ENCODE measurements around the gene GRXCR1. TPM values are rescaled to one million over a fixed set of nuclear protein-coding genes. Genes with fewer than 3 reads are reported as not detected.

GRXCR1 gene
- total RNA-seq, 1 donor from 2014 or later = not detected

DNA sequence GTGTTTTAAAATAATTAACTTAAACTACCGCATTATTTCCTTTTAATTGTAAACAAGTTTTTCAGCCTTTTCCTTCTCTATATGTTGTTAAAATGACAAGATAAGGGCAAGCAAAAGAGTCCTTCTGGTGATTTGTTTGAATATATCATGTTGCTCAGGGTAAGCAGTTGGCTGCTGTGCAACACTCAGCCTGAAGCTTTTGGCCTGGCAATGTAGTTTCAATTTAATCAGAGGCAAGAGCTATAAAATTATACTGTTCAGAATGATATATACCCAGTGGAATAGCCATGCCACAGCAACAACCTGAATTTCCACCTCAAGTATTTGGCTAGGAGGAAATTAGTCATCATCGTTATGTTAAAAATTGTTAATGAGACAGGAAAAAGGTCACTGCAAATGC is 53.4 kb downstream of the GRXCR1 start:
- Mint-ChIP-seq H3K4me1 (no peaks in the 10 kb centered on the region), H3K27me3 (ENCODE audit: low read depth) (peaks cover 18% of the 10 kb centered on the region), H3K36me3 (ENCODE audit: low read depth) (no peaks in the 10 kb centered on the region), H3K27ac (ENCODE audit: unreplicated experiment) (no peak overlapping the region), H3K9me3 (no peaks in the 10 kb centered on the region), H3K4me3 (no peak overlapping the region)
- no peak for DNase-seq (ENCODE audit: low read depth, low spot score)
- TF ChIP-seq, protein P1, sequence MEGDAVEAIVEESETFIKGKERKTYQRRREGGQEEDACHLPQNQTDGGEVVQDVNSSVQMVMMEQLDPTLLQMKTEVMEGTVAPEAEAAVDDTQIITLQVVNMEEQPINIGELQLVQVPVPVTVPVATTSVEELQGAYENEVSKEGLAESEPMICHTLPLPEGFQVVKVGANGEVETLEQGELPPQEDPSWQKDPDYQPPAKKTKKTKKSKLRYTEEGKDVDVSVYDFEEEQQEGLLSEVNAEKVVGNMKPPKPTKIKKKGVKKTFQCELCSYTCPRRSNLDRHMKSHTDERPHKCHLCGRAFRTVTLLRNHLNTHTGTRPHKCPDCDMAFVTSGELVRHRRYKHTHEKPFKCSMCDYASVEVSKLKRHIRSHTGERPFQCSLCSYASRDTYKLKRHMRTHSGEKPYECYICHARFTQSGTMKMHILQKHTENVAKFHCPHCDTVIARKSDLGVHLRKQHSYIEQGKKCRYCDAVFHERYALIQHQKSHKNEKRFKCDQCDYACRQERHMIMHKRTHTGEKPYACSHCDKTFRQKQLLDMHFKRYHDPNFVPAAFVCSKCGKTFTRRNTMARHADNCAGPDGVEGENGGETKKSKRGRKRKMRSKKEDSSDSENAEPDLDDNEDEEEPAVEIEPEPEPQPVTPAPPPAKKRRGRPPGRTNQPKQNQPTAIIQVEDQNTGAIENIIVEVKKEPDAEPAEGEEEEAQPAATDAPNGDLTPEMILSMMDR (conservative IDR thresholded peaks at IDR 0.05) = no peak

DNA sequence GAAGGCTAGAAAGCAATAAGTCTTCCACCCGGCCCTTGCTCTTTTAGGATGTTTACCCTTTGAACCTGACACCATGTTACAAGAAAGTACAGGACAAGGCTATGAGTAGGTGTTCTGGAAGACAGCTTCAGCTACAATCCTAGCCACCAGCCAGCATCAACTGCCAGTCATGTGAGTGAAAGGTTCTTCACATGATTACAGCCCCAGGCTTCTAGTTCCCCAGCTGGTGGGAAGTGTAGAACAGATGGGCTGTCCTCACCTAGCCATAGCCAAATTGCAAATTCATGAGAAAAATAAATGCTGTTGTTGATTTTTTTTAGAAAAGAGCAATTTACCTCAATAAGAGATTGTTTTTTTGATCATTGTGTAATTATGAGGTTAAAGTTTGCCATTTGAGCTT is 60.8 kb downstream of the GRXCR1 start:
- Mint-ChIP-seq H3K36me3 (ENCODE audit: low read depth) (no peaks in the 10 kb centered on the region), H3K27ac (ENCODE audit: unreplicated experiment) (no peak overlapping the region), H3K27me3 (ENCODE audit: low read depth) (peaks cover 4% of the 10 kb centered on the region), H3K9me3 (no peaks in the 10 kb centered on the region), H3K4me3 (no peak overlapping the region), H3K4me1 (peaks cover 8% of the 10 kb centered on the region)
- DNase-seq (ENCODE audit: low read depth, low spot score) = no peak
- TF ChIP-seq, protein P1 (conservative IDR thresholded peaks at IDR 0.05) = no peak

DNA sequence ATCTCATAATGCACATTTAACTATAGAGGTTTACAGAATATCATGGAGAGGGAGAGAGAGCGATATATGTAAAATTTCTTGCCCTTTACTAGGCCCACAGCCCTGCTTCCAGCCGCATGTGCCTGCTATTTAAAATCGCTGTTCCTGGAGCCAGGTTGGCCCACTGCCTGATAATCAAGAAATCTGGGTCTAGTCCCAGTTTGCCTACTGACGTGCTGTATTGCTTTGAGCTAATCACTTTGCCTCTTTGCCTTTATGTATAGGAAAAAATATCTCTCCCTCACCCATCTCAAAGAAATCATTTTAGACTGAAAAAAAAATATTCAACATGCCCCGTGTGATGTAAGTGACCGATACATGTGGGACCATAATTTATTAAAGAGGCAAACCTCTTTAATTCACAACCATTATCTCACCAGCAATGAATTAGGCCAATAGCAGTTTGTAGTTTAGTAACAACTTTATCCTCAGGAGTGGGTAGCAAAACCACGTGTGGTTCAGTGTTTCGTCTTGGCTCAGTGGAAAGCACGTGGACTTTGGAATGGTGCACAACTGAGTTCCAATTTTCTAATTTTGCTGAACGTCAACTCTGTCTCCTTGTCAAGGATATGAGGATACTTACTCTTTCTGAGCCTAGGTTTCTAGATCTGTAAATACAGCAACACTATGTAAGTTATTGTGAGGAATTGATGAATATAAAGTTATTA is 62.6 kb downstream of the GRXCR1 start:
- H3K9me3 Mint-ChIP-seq = no peaks in the 10 kb centered on the region
- no peak overlapping the region for H3K27ac Mint-ChIP-seq (ENCODE audit: unreplicated experiment)

DNA sequence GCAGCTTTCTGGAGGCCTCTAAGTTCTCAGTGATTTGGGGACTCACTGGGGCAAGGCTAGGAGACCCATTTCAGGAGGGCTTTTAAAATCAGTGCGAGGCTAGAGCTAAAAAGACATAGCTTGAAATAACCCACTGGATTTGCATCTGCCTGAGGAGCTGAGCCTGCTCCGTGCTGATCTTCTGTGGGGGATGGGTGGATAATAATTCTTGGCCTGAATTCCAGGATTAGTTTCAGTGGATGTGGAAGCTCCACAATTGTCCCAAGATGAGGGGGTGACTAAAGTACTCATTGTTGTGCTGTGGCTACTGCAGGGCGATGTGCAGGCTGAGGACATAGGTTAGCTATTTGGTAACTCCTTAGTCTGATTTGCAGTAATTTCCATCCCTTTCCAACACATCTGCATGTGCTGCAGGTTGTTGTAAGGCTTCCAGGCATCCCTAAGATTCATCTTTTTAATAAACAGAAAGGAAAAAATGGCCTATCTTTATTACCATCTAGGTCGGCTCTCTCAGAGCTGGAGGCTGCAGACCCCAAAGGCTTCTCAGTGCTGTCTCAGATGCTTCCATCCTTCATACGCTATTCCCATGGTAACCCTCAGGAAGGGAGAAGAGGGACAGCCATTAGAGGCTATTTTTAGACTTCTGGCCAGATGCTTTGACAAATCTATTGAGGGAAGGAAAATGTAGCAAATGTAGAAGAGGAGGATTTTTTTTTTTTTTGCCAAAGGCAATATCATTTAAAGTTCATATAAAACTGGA is 63.4 kb downstream of the GRXCR1 start:
- Mint-ChIP-seq H3K27me3 (ENCODE audit: low read depth) (peaks cover 4% of the 10 kb centered on the region), H3K4me3 (no peak overlapping the region), H3K4me1 (peaks cover 8% of the 10 kb centered on the region), H3K9me3 (peaks cover 2% of the 10 kb centered on the region), H3K36me3 (ENCODE audit: low read depth) (no peaks in the 10 kb centered on the region), H3K27ac (ENCODE audit: unreplicated experiment) (peak overlapping the region; percentile 59)
- no peak for DNase-seq (ENCODE audit: low read depth, low spot score)
- TF ChIP-seq, protein P1 (conservative IDR thresholded peaks at IDR 0.05) = no peak

More for the DNA sequence above, 62.6 kb downstream of the GRXCR1 start:
- Mint-ChIP-seq H3K4me1 (peaks cover 8% of the 10 kb centered on the region), H3K4me3 (no peak overlapping the region), H3K27me3 (ENCODE audit: low read depth) (peaks cover 4% of the 10 kb centered on the region), H3K36me3 (ENCODE audit: low read depth) (no peaks in the 10 kb centered on the region)
- no peak for DNase-seq (ENCODE audit: low read depth, low spot score)
- TF ChIP-seq, protein P1 (conservative IDR thresholded peaks at IDR 0.05) = no peak

DNA sequence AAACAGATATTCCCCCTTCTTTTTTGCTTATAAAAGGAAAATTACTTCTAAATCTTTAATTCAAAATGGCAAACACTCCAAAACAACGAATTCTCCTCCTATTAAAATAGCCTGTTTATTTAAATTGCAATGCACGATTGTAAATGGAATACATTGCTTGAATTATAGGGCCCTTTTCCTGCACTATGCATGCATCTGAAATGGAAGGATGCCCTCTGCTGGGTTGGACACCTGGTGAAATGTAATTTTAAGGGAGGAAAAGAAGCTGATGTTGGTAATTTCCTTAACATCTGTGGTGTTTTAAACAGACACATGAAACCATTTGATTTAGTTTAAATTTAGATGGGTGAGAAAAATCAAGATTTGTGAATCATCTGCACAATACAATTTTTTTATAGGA is 72.8 kb downstream of the GRXCR1 start:
- H3K36me3 Mint-ChIP-seq (ENCODE audit: low read depth) = no peaks in the 10 kb centered on the region
- H3K9me3 Mint-ChIP-seq = peaks cover 8% of the 10 kb centered on the region
- DNase-seq (ENCODE audit: low read depth, low spot score) = no peak
- no peak overlapping the region for H3K4me3 Mint-ChIP-seq
- no peak overlapping the region for H3K27ac Mint-ChIP-seq (ENCODE audit: unreplicated experiment)
- no peaks in the 10 kb centered on the region for H3K4me1 Mint-ChIP-seq
- H3K27me3 Mint-ChIP-seq (ENCODE audit: low read depth) = peaks cover 10% of the 10 kb centered on the region
- TF ChIP-seq, protein P1 (conservative IDR thresholded peaks at IDR 0.05) = peak; percentile 46
